H1 (cell line): ENCODE measurements around the gene COX10. TPM values are rescaled to one million over a fixed set of nuclear protein-coding genes. Genes with fewer than 3 reads are reported as not detected.

Source experiments
- ATF2 ChIP-seq: IDR thresholded peaks from 2 replicates; pipeline ENCODE4 v1.6.1; 2012; ENCODE audit warnings: low read length, inconsistent platforms
- ATF3 ChIP-seq: IDR thresholded peaks from 2 replicates; pipeline ENCODE4 v1.6.1; 2011; ENCODE audit warnings: low read depth, mild to moderate bottlenecking, low read length; ENCODE audit not compliant: insufficient read depth
- CHD7 ChIP-seq: fragments of 300-600 bp; sonication (generic); IDR thresholded peaks from 2 replicates; pipeline ENCODE4 v1.7.1; 2012; ENCODE audit warnings: low read length, moderate library complexity, mild to moderate bottlenecking, inconsistent platforms; ENCODE audit not compliant: insufficient replicate concordance
- EGR1 ChIP-seq: IDR thresholded peaks from 2 replicates; pipeline ENCODE4 v1.6.1; 2011; ENCODE audit warnings: low read depth, low read length, borderline replicate concordance
- RAD21 ChIP-seq, 2 experiments: IDR thresholded peaks in 1 of 2; conservative IDR thresholded peaks in 1 of 2; 2 replicates each; pipeline ENCODE4 v1.6.1; 2011; ENCODE audit warnings: low read depth in 2 of 2, low read length in 2 of 2, improper control_type of control experiment in 1 of 2, inconsistent platforms in 1 of 2, mild to moderate bottlenecking in 1 of 2, moderate library complexity in 1 of 2
- RBBP5 ChIP-seq: IDR thresholded peaks from 2 replicates; pipeline ENCODE4 v1.7.1; 2012; ENCODE audit warnings: low read depth, mild to moderate bottlenecking, inconsistent platforms, low read length, moderate library complexity, borderline replicate concordance
- RFX5 ChIP-seq: IDR thresholded peaks from 2 replicates; pipeline ENCODE4 v1.6.1; 2011; ENCODE audit warnings: low read depth, low read length, improper control_type of control experiment, borderline replicate concordance
- TEAD4 ChIP-seq: IDR thresholded peaks from 2 replicates; pipeline ENCODE4 v1.6.1; 2012; ENCODE audit warnings: low read depth, low read length, inconsistent platforms, mixed read lengths
- polyA plus RNA-seq, 7 experiments: library from polyadenylated mRNA; depleted of rRNA in 3 of 7; stranded (reverse) in 5 of 7; unstranded in 2 of 7; fragments of >200 nt in 5 of 7; fragments of 200-250 nt in 2 of 7; gene quantifications; 1 replicate in 5 of 7; 2 replicates in 1 of 7; 4 replicates in 1 of 7; pipeline versions ENCODE4 v1.2.1 to v1.2.3, GENCODE V29; 2011 to 2013; ENCODE audit warnings: missing spikeins in 2 of 7, mixed read lengths in 2 of 7
- total RNA-seq: library from RNA; stranded (reverse); fragmentation: NEBNext Ultra II Directional; extraction: Animal tissue kit (Norgen Biotek cat#: 25700); gene quantifications from 2 replicates; pipeline ENCODE4 v1.2.1, GENCODE V29; 2021

Gene COX10
- total and polyA plus RNA-seq, 2 of the 8 experiments (the other 6 are each of a cell fraction or from before 2014, with no cell fraction given) = 18.0 to 23.0 TPM

- TF ChIP-seq CHD7 (no peak), TEAD4 (no peak), RBBP5 (no peak), ATF2 (no peak), EGR1 (no peak), RAD21 (IDR thresholded peaks at IDR 0.05 in 1 of 2, conservative IDR thresholded peaks at IDR 0.05 in 1 of 2; ENCODE audit: low read depth in 2 of 2, low read length in 2 of 2) (peak; percentile 9 to 19; a peak in 1 of 4 replicates), RFX5 (no peak), ATF3 (no peak)
These were observed 157.7 kb downstream of the COX10 start (continued) for GRCh38 chr17:14227052-14227451.
